HepG2 (cell line): ENCODE data around the gene C22orf15. TPM values are rescaled to one million over a fixed set of nuclear protein-coding genes. Genes with fewer than 3 reads are reported as not detected.

Experiments
- ARID5B ChIP-seq: IDR thresholded peaks from 2 replicates; pipeline ENCODE4 v1.4.0; 2020; ENCODE audit warnings: mild to moderate bottlenecking, missing genetic modification reagents
- ATF7-NPFF ChIP-seq: sonication (generic); formaldehyde crosslinking; IDR thresholded peaks from 2 replicates; pipeline ENCODE4 v1.8.1; 2023; ENCODE audit warnings: mild to moderate bottlenecking, low read depth, missing genetic modification reagents, moderate library complexity
- CHCHD3 ChIP-seq: sonication (generic); formaldehyde crosslinking; IDR thresholded peaks from 2 replicates; pipeline ENCODE4 v1.8.0; 2022; ENCODE audit warnings: mild to moderate bottlenecking, missing genetic modification reagents, moderate library complexity
- EEA1 ChIP-seq: sonication (generic); formaldehyde crosslinking; IDR thresholded peaks from 2 replicates; pipeline ENCODE4 v1.5.1; 2020; ENCODE audit warnings: mild to moderate bottlenecking, missing genetic modification reagents, borderline replicate concordance
- EP300 ChIP-seq, 3 experiments: sonication (generic) in 1 of 3; formaldehyde crosslinking in 1 of 3; IDR thresholded peaks; 2 replicates each; pipeline versions ENCODE4 v1.5.1 to v1.6.1; 2011 to 2020; ENCODE audit warnings: low read depth in 2 of 3, low read length in 2 of 3, borderline replicate concordance in 1 of 3, improper control_type of control experiment in 1 of 3, mild to moderate bottlenecking in 1 of 3, missing genetic modification reagents in 1 of 3, moderate library complexity in 1 of 3
- FOSL2 ChIP-seq: sonication (generic); formaldehyde crosslinking; IDR thresholded peaks from 2 replicates; pipeline ENCODE4 v1.4.0; 2020; ENCODE audit warnings: missing genetic modification reagents
- IRF2 ChIP-seq: IDR thresholded peaks from 2 replicates; pipeline ENCODE4 v1.6.1; 2018; ENCODE audit warnings: missing genetic modification reagents, missing compliant biosample characterization
- KDM1A ChIP-seq: IDR thresholded peaks from 2 replicates; pipeline ENCODE4 v1.6.1; 2016; ENCODE audit warnings: missing compliant biosample characterization
- NFYB ChIP-seq: sonication (generic); formaldehyde crosslinking; IDR thresholded peaks from 2 replicates; pipeline ENCODE4 v1.4.0; 2020; ENCODE audit warnings: missing genetic modification reagents
- PTBP1 ChIP-seq: fragments of 200-400 bp; formaldehyde crosslinking; IDR thresholded peaks from 2 replicates; pipeline ENCODE4 v1.6.1; 2018; ENCODE audit warnings: low read length, low read depth; ENCODE audit not compliant: poor library complexity, severe bottlenecking
- RNF2 ChIP-seq: fragments of 450-650 bp; conservative IDR thresholded peaks from 2 replicates; pipeline ENCODE4 v1.6.1; 2016; ENCODE audit warnings: low read depth
- SPEN ChIP-seq: sonication (generic); formaldehyde crosslinking; IDR thresholded peaks from 2 replicates; pipeline ENCODE4 v1.5.1; 2020; ENCODE audit warnings: low read depth, mild to moderate bottlenecking, missing genetic modification reagents
- YEATS4 ChIP-seq: sonication (generic); formaldehyde crosslinking; IDR thresholded peaks from 2 replicates; pipeline ENCODE4 v1.4.0; 2020; ENCODE audit warnings: missing genetic modification reagents, borderline replicate concordance
- ZKSCAN5 ChIP-seq: sonication (generic); formaldehyde crosslinking; IDR thresholded peaks from 2 replicates; pipeline ENCODE4 v1.5.1; 2020; ENCODE audit warnings: mild to moderate bottlenecking, missing genetic modification reagents
- ZNF124 ChIP-seq: sonication (generic); formaldehyde crosslinking; IDR thresholded peaks from 2 replicates; pipeline ENCODE4 v1.4.0; 2020; ENCODE audit warnings: missing genetic modification reagents
- ZNF17 ChIP-seq: sonication (generic); formaldehyde crosslinking; IDR thresholded peaks from 2 replicates; pipeline ENCODE4 v1.5.0; 2020; ENCODE audit warnings: mild to moderate bottlenecking, missing genetic modification reagents
- ZNF274 ChIP-seq: sonication (generic); formaldehyde crosslinking; IDR thresholded peaks from 2 replicates; pipeline ENCODE4 v1.5.1; 2020; ENCODE audit warnings: mild to moderate bottlenecking, missing genetic modification reagents
- ZNF383 ChIP-seq: sonication (generic); formaldehyde crosslinking; IDR thresholded peaks from 2 replicates; pipeline ENCODE4 v1.4.0; 2020; ENCODE audit warnings: missing genetic modification reagents, mild to moderate bottlenecking, borderline replicate concordance
- ZNF44 ChIP-seq: sonication (generic); formaldehyde crosslinking; IDR thresholded peaks from 2 replicates; pipeline ENCODE4 v1.5.1; 2020; ENCODE audit warnings: mild to moderate bottlenecking, missing genetic modification reagents
- ZNF709 ChIP-seq: sonication (generic); formaldehyde crosslinking; IDR thresholded peaks from 2 replicates; pipeline ENCODE4 v1.5.0; 2020; ENCODE audit warnings: mild to moderate bottlenecking, missing genetic modification reagents
- ZNF747 ChIP-seq: sonication (generic); formaldehyde crosslinking; IDR thresholded peaks from 2 replicates; pipeline ENCODE4 v1.8.1; 2023; ENCODE audit warnings: missing genetic modification reagents, mild to moderate bottlenecking, borderline replicate concordance
- polyA plus RNA-seq, 8 experiments: library from polyadenylated mRNA; depleted of rRNA in 3 of 8; stranded (reverse) in 7 of 8; unstranded in 1 of 8; fragments of >200 nt; fragmentation: Illumina TruSeq in 4 of 8; extraction: Trizol in 4 of 8; gene quantifications; 2 replicates each; pipeline versions ENCODE4 v1.2.1 to v1.2.3, GENCODE V29; 2011 to 2016; ENCODE audit warnings: low read depth in 4 of 8, missing spikeins in 1 of 8, mixed read lengths in 1 of 8; ENCODE audit not compliant: insufficient read depth in 1 of 8
- total RNA-seq, 5 experiments: library from RNA; depleted of rRNA; stranded (reverse); fragments of >200 nt; fragmentation: Illumina TruSeq; extraction: Trizol; gene quantifications; 2 replicates each; pipeline ENCODE4 v1.2.3, GENCODE V29; 2016; ENCODE audit warnings: low read depth in 1 of 5
- TF ChIP-seq, protein P1 (sequence below): sonication (generic); formaldehyde crosslinking; IDR thresholded peaks from 2 replicates; pipeline ENCODE4 v1.4.0; 2020; ENCODE audit warnings: missing genetic modification reagents
- TF ChIP-seq, protein P2 (sequence below): sonication (generic); formaldehyde crosslinking; IDR thresholded peaks from 2 replicates; pipeline ENCODE4 v1.9.0; 2021; ENCODE audit warnings: missing genetic modification reagents, mild to moderate bottlenecking, borderline replicate concordance

The C22orf15 gene
- total and polyA plus RNA-seq, 2 of the 13 experiments (the other 11 are each of a cell fraction or from before 2014, with no cell fraction given) = not detected

DNA sequence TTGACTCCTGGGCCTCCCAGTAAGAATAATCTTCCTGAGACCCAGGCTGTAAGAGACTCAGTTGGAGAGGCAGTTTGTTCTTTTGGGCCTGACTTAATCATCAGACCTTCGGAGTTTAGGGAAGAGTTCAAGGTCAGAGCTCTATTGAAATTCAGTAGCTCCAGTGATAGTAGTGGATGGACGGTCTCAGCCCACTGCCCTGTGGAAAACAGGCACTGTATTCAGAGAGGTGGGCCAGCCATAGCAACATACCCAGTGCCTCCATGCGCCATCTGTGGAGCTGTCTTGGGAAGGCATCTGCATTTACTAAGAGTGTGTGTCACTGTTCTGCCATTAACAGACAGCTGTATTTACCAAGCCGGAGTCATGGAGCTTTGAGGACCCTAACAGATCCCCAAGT, 26.8 kb downstream of the C22orf15 start (continued):
- no peak for TF ChIP-seq PTBP1
- TF ChIP-seq ZNF709 (CRISPR knock-in tag) = no peak
- no peak for TF ChIP-seq ZNF124
- 0 out of 2 replicates have a peak, but pooled peaks have one; percentile 25 for TF ChIP-seq FOSL2 (CRISPR knock-in tag)
- no peak for TF ChIP-seq ATF7-NPFF (CRISPR knock-in tag)
- TF ChIP-seq ZNF44 (CRISPR knock-in tag) = no peak
- peak; percentile 27; the same call in 1 of the 2 replicates for TF ChIP-seq ARID5B (CRISPR knock-in tag)
- TF ChIP-seq, protein P1, sequence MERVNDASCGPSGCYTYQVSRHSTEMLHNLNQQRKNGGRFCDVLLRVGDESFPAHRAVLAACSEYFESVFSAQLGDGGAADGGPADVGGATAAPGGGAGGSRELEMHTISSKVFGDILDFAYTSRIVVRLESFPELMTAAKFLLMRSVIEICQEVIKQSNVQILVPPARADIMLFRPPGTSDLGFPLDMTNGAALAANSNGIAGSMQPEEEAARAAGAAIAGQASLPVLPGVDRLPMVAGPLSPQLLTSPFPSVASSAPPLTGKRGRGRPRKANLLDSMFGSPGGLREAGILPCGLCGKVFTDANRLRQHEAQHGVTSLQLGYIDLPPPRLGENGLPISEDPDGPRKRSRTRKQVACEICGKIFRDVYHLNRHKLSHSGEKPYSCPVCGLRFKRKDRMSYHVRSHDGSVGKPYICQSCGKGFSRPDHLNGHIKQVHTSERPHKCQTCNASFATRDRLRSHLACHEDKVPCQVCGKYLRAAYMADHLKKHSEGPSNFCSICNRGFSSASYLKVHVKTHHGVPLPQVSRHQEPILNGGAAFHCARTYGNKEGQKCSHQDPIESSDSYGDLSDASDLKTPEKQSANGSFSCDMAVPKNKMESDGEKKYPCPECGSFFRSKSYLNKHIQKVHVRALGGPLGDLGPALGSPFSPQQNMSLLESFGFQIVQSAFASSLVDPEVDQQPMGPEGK (CRISPR knock-in tag) = no peak
- 0 out of 2 replicates have a peak, but pooled peaks have one; percentile 43 for TF ChIP-seq ZNF747 (CRISPR knock-in tag)
- TF ChIP-seq ZKSCAN5 (CRISPR knock-in tag) = no peak
- TF ChIP-seq RNF2 = no peak
- TF ChIP-seq IRF2 = no peak
- no peak for TF ChIP-seq ZNF17
- TF ChIP-seq KDM1A (CRISPR knock-in tag) = no peak
- TF ChIP-seq ZNF274 (CRISPR knock-in tag) = no peak
- no peak for TF ChIP-seq EP300 (IDR thresholded peaks at IDR 0.05; ENCODE audit: low read depth in 2 of 2, low read length in 2 of 2)
- no peak for TF ChIP-seq EP300 (CRISPR knock-in tag; IDR thresholded peaks at IDR 0.05; ENCODE audit: borderline replicate concordance)
- TF ChIP-seq CHCHD3 (CRISPR knock-in tag) = no peak
- TF ChIP-seq, protein P2, sequence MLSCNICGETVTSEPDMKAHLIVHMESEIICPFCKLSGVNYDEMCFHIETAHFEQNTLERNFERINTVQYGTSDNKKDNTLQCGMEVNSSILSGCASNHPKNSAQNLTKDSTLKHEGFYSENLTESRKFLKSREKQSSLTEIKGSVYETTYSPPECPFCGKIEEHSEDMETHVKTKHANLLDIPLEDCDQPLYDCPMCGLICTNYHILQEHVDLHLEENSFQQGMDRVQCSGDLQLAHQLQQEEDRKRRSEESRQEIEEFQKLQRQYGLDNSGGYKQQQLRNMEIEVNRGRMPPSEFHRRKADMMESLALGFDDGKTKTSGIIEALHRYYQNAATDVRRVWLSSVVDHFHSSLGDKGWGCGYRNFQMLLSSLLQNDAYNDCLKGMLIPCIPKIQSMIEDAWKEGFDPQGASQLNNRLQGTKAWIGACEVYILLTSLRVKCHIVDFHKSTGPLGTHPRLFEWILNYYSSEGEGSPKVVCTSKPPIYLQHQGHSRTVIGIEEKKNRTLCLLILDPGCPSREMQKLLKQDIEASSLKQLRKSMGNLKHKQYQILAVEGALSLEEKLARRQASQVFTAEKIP = no peak
- TF ChIP-seq ZNF383 = no peak
- no peak for TF ChIP-seq NFYB (CRISPR knock-in tag)
- TF ChIP-seq EEA1 (CRISPR knock-in tag) = no peak
- TF ChIP-seq YEATS4 (CRISPR knock-in tag) = no peak
- no peak for TF ChIP-seq SPEN (CRISPR knock-in tag)
